Stimulated activated CD4-positive, alpha-beta T cell treated with anti-CD3 and anti-CD28 coated beads, Interleukin-1b, Interleukin-23, amount 100 ng/mL, for 4 hours (primary cell): ENCODE results near the gene DROSHA.

Experiments used
- DNase-seq, 2 donors: peaks; one replicate each; pipeline ENCODE4 v3.0.0-alpha.2; 2020; ENCODE audit warnings: low read depth in 2 of 2

The DROSHA gene

GRCh38 chr5:31523041-31523440, 8.9 kb downstream of the DROSHA start:
- DNase-seq = no peak

DNA sequence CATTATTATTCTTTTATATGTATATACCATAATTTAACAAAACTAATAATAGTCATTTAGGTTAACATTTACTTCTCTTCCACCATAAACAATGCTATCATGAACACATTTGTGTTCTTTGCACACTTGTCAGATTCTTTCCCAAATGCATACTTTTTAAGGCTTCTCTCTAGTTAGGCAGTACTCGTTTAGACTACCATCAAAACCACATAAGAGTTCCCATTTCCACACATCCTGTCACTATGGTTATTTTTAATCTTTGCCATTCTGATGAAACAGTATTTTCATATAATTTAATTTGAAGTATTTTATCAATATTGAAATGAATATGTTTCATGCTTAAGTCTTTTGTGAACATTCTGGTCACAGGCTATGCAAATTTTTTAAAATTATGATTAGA, 15.1 kb downstream of the DROSHA start:
- no peak for DNase-seq

- DNase-seq = no peak
These were observed 20.6 kb downstream of the DROSHA start for GRCh38 chr5:31511305-31511704.

GRCh38 chr5:31504529-31504928, 27.4 kb downstream of the DROSHA start:
- no peak for DNase-seq

GRCh38 chr5:31502506-31502905, 29.4 kb downstream of the DROSHA start:
- DNase-seq = no peak

GRCh38 chr5:31500256-31500655, 31.6 kb downstream of the DROSHA start:
- no peak for DNase-seq

GRCh38 chr5:31496891-31497290, 35.0 kb downstream of the DROSHA start:
- DNase-seq = no peak

GRCh38 chr5:31496301-31496700, 35.6 kb downstream of the DROSHA start:
- no peak for DNase-seq

DNA sequence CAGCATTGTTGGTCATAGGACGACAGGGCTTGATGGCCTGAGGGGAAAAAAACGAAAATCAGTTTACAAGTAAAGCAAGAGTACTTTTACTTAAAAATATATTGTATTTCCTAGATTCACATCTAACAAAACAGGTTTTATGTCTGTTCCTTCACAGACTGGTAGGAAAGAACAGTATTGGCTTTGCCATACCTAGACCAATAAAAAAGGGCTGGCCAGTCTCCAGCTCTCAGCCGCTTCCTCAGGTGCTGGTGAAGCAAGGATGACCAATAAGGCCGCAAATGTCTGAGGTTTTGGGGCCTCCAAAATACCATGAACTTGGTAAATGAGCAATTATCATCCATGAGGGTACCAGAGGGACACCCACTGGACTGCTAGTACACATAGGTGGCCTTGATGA, 36.6 kb downstream of the DROSHA start:
- no peak for DNase-seq

GRCh38 chr5:31492869-31493268, 39.0 kb downstream of the DROSHA start:
- DNase-seq = no peak

DNA sequence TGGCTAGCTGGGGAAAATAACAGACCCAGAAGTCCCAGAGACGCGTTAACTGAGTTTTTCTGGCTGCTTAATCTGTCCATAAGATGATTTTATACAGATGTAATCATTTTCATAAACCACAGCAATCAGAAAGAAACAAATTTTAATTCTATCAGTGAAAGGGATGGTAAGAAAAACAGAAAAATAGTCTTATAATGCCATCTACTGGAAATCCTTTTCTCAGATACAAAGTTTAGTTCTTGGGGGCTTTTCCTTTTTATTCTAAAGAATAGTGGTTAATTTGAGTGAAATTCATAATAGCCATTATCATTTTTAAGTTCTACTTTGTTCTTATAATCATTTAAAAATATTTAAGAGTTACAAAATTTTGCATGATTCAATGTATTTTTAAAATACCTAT, 44.4 kb downstream of the DROSHA start:
- no peak for DNase-seq

- no peak for DNase-seq
These were observed 45.5 kb downstream of the DROSHA start for GRCh38 chr5:31486441-31486840.

DNA sequence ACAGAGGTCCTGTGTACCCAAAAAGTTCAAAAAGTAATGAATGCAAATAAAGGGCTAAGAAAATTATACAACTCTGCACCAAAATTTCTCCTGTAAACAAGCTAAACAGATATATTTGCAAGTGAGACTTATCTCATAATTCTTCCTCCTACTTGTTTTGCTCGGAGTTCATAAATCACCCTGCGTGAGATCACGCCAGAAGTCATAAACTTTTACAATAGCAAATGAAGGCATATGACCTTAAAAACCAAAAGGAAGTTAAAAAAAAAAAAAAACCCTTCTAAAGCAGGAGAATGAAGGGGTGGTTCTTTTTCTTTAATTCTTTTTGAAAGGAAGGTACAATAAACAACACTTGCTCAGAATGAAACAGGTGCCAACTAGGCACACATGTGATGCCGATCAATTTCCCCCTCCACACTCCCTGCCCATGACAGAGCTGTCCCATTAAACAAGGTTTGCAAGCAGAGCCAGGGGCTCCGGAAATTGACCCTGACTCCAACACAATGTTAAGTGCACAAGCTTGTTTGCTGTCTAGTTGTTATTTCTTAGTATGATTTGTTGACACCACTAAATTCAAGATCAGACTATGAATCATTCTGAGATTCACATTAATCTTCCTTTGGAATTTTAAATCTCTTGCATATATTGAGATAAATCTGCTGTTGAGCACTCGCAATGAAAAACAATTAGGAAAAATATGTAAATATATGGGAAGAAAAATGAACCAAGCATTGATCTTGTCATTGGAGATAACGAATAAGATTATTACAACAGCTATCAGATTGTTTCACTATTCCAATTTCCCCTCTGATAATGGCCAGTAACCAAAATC, 46.3 kb downstream of the DROSHA start:
- no peak for DNase-seq

DNA sequence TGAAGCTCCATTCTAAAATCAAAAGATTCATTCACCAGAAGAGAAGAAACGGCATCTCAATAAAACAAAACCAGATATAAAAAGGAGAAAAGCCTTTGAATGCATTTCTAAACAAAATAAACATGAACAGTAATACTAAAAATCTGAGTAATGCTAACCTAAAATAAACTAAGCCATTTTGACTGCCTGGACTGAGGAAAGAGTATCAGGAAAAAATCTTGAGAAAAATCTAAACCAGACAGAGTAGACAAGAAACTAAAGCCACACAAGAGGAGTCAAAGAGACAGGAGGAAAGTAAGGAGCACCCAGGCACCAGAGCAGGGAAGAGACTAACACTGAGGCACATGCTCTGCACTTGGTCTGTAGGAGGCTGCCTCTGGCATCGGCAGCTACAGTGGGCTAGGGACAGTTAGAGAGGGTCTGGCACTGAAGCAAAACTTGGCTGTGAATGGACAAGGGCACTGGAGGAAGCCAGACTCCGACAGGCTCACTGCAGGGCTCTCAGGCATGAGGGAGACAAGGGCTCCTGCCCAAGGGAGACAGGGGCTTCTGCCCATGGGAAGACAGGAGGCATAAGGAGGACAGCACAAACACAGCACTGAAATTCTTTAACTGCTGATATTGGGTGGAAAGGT, 50.2 kb downstream of the DROSHA start:
- no peak for DNase-seq

GRCh38 chr5:31479706-31480105, 52.2 kb downstream of the DROSHA start:
- DNase-seq = no peak

DNA sequence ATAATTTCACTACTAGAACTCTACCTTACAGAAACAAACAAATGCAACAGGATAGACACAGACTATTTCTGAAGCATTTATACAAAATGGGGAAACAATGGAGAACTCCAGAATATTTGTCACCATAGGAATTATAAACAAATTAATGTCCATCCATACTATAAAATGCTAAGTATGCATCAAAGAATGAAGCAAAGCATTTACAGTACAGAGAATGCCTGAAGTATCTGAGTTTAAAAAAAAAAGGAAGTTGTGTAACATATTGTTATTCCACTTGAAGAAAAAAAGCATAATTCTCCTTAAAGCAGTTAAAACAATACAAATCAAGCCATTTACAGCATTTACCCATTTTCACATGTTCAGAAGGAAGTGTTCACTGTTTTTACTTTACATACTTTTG, 53.0 kb downstream of the DROSHA start:
- no peak for DNase-seq

GRCh38 chr5:31477971-31478370, 53.9 kb downstream of the DROSHA start:
- no peak for DNase-seq

- DNase-seq = no peak
These were observed 54.4 kb downstream of the DROSHA start for GRCh38 chr5:31477516-31477915.

GRCh38 chr5:31476738-31477141, 55.2 kb downstream of the DROSHA start:
- no peak for DNase-seq

GRCh38 chr5:31471916-31472315, 60.0 kb downstream of the DROSHA start:
- DNase-seq = no peak

GRCh38 chr5:31471040-31471439, 60.9 kb downstream of the DROSHA start:
- no peak for DNase-seq

GRCh38 chr5:31470608-31471007, 61.3 kb downstream of the DROSHA start:
- no peak for DNase-seq

GRCh38 chr5:31469886-31470285, 62.0 kb downstream of the DROSHA start:
- no peak for DNase-seq
